Measurements from ENCODE around the gene PTPN1. TPM values are rescaled to one million over a fixed set of nuclear protein-coding genes. Genes with fewer than 3 reads are reported as not detected.

PTPN1 gene
- total RNA-seq, 2 donors from 2014 or later = 33.2 to 37.9 TPM

DNA sequence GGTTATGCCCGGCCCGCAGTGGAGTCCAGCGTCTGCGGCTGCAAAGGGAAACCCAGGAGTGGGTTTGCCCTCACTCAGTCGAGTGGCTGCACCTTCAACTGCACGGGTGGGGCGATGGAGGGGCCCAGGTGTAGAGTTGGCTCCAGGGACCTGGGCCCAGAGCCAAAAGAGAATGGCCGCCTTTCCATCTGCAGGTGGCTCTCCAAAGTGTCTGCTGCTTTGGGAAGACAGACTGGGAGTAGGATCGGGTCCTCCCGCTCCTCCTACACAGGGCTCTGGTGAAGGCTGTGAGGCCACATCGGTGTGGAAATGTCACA, 80.1 kb downstream of the PTPN1 start:
- intact Hi-C loops (cut with DNase I) = no loop called here
- Histone ChIP-seq H3K4me1 (no peaks in the 10 kb centered on the region), H3K36me3 (no peaks in the 10 kb centered on the region), H3K27ac (no peak overlapping the region), H3K9me3 (no peaks in the 10 kb centered on the region), H3K4me3 (no peak overlapping the region), H3K27me3 (no peaks in the 10 kb centered on the region), H3K9ac (ENCODE audit: low read depth in 2 of 2, low read length in 2 of 2) (no peak overlapping the region)
- DNase-seq = no peak
- TF ChIP-seq, protein P1, sequence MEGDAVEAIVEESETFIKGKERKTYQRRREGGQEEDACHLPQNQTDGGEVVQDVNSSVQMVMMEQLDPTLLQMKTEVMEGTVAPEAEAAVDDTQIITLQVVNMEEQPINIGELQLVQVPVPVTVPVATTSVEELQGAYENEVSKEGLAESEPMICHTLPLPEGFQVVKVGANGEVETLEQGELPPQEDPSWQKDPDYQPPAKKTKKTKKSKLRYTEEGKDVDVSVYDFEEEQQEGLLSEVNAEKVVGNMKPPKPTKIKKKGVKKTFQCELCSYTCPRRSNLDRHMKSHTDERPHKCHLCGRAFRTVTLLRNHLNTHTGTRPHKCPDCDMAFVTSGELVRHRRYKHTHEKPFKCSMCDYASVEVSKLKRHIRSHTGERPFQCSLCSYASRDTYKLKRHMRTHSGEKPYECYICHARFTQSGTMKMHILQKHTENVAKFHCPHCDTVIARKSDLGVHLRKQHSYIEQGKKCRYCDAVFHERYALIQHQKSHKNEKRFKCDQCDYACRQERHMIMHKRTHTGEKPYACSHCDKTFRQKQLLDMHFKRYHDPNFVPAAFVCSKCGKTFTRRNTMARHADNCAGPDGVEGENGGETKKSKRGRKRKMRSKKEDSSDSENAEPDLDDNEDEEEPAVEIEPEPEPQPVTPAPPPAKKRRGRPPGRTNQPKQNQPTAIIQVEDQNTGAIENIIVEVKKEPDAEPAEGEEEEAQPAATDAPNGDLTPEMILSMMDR (IDR thresholded peaks at IDR 0.05) = no peak

DNA sequence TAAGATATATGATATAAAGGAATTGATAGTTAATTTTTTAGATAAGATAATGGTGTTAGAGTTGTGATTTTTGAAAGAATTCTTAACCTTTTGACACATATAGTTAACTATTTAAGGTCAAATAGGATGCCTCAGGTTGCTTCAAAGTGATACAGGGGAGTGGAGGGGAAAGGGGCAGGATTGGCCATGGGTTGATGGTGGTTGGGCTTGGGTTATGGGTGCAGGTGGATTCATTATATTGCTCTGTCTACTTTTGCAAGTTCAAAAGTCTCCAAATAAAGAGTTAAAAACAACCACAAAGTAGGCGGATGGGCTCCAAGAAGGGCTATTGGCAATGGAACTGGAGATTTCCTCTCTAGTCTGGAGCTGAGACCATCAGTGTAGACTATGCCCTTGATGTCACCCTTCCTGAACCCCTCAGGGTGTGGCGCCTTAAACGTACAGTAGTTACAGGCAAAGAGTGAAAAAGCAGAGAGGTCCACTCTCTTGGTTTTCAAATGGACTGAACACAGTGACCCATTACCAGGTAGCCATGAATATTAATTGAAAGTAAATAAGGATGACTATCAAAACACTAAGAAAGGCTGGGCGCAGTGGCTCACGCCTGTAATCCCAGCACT, 81.2 kb downstream of the PTPN1 start:
- Histone ChIP-seq H3K9me3 (no peaks in the 10 kb centered on the region), H3K27ac (no peak overlapping the region), H3K27me3 (no peaks in the 10 kb centered on the region), H3K36me3 (no peaks in the 10 kb centered on the region), H3K4me3 (no peak overlapping the region), H3K4me1 (peaks cover 3% of the 10 kb centered on the region), H3K9ac (ENCODE audit: low read depth in 2 of 2, low read length in 2 of 2) (no peak overlapping the region)
- intact Hi-C loops (cut with DNase I) = no loop called here
- DNase-seq = no peak
- TF ChIP-seq, protein P1 (IDR thresholded peaks at IDR 0.05) = no peak

DNA sequence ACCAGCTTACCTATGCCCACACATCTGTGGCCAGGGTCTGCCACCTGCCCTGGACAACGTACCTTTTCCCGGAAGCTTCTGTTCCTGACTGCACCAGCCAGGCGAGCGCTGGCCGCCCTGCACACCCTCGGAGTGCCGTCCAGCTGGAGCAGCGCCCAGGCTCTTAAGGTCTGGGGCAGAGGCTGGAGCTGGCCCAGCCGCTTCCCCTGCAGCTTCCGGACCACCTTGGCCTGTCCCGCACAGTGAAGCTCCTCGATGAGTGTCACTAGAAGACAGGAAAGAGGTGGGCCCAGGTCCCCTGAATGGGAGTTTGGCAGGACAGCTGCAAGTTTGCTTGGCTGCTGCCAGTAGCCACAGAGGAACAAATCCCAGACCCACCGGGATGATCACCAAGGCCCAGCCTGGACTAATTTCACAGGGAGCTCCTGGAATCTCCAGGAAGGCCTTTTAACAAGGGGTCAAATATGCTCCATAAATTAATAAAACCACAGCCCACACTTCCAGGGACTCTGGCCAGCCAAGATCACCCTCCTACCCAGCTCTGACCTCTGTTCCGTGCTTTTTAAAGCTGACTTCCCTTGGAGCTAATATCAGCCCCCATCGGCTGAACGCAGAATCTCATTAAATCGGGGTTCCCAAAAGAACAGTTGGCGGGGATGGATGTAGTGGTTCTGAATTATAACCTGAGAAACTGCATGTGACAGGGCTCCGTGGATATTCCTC, 82.3 kb downstream of the PTPN1 start:
- no peaks in the 10 kb centered on the region for H3K27me3 ChIP-seq
- intact Hi-C loops (cut with DNase I) = no loop called here
- H3K4me1 ChIP-seq = peaks cover 4% of the 10 kb centered on the region
- no peak overlapping the region for H3K9ac ChIP-seq (ENCODE audit: low read depth in 2 of 2, low read length in 2 of 2)
- H3K4me3 ChIP-seq = no peak overlapping the region
- H3K9me3 ChIP-seq = no peaks in the 10 kb centered on the region
- no peak for DNase-seq
- H3K27ac ChIP-seq = no peak overlapping the region
- H3K36me3 ChIP-seq = no peaks in the 10 kb centered on the region
- TF ChIP-seq, protein P1 (IDR thresholded peaks at IDR 0.05) = no peak

DNA sequence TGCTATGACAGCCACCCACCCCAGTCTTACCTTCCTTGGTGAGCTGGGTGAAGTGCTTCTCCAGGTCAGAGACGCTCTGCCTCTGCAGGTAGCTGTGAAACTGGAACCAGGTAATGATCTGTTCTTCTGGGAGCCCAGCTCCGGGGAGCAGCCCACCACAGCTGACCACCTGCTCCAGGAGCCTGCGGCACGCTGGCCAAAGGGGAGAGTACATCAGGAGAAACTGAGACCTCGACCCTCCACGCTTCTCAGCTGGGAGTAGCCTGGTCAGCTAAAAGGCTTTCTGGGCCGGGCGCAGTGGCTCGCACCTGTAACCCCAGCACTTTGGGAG, 82.8 kb downstream of the PTPN1 start:
- Histone ChIP-seq H3K4me3 (no peak overlapping the region), H3K27me3 (no peaks in the 10 kb centered on the region), H3K36me3 (no peaks in the 10 kb centered on the region), H3K9me3 (no peaks in the 10 kb centered on the region), H3K9ac (ENCODE audit: low read depth in 2 of 2, low read length in 2 of 2) (no peak overlapping the region), H3K27ac (no peak overlapping the region), H3K4me1 (peaks cover 4% of the 10 kb centered on the region)
- TF ChIP-seq, protein P1 (IDR thresholded peaks at IDR 0.05) = no peak
- intact Hi-C loops (cut with DNase I) = no loop called here
- DNase-seq = no peak

DNA sequence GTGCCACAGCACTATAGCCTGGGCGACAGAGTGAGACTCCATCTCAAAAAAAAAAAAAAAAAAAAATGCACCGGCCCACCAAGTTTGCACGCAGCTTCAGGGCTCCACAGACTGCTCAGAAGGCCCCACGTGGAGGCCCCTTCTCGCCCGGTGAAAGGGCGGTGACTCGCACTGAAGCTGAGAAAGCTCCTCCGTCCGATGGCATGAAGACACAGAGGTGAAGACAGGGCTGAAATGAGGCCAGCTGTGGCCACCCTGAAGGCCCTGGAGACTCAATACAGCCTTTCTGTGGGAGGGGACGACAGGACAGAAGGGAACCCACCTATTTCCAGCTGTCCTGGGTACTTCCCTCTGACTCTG, 84.0 kb downstream of the PTPN1 start:
- TF ChIP-seq, protein P1 (IDR thresholded peaks at IDR 0.05) = no peak
- no peaks in the 10 kb centered on the region for H3K27me3 ChIP-seq
- intact Hi-C loops (cut with DNase I) = no loop called here
- H3K27ac ChIP-seq = no peak overlapping the region
- no peaks in the 10 kb centered on the region for H3K9me3 ChIP-seq
- H3K9ac ChIP-seq (ENCODE audit: low read depth in 2 of 2, low read length in 2 of 2) = no peak overlapping the region
- no peak for DNase-seq
- H3K36me3 ChIP-seq = no peaks in the 10 kb centered on the region
- H3K4me3 ChIP-seq = no peak overlapping the region
- peaks cover 4% of the 10 kb centered on the region for H3K4me1 ChIP-seq

Measured in colonic mucosa (tissue), 4 donors.